IPS-18a (cell line): ENCODE measurements around the gene TMEM59L.
"Not testable (repeated sequence)": the region's sequence is repeated elsewhere in the genome, so short reads cannot be mapped to it uniquely, and the experiment has no call there.

Source experiments
- H3K27ac ChIP-seq: one replicate; pipeline ENCODE4 v1.5.1; 2013; ENCODE audit warnings: low read length
- H3K27me3 ChIP-seq: one replicate; pipeline ENCODE4 v1.6.1; 2013; ENCODE audit warnings: mild to moderate bottlenecking, low read length; ENCODE audit not compliant: control insufficient read depth, insufficient read depth
- H3K36me3 ChIP-seq: one replicate; pipeline ENCODE4 v1.6.1; 2013; ENCODE audit warnings: low read depth, low read length; ENCODE audit not compliant: control insufficient read depth
- H3K4me1 ChIP-seq: one replicate; pipeline ENCODE4 v1.6.1; 2013; ENCODE audit warnings: low read depth, low read length; ENCODE audit not compliant: control insufficient read depth
- H3K4me3 ChIP-seq: one replicate; pipeline ENCODE4 v1.5.1; 2013; ENCODE audit warnings: low read length
- H3K9ac ChIP-seq: one replicate; pipeline ENCODE4 v1.6.1; 2013; ENCODE audit warnings: mild to moderate bottlenecking, low read length, moderate library complexity
- H3K9me3 ChIP-seq: one replicate; pipeline ENCODE4 v1.6.1; 2013; ENCODE audit warnings: low read depth, low read length; ENCODE audit not compliant: control insufficient read depth

The TMEM59L gene

DNA sequence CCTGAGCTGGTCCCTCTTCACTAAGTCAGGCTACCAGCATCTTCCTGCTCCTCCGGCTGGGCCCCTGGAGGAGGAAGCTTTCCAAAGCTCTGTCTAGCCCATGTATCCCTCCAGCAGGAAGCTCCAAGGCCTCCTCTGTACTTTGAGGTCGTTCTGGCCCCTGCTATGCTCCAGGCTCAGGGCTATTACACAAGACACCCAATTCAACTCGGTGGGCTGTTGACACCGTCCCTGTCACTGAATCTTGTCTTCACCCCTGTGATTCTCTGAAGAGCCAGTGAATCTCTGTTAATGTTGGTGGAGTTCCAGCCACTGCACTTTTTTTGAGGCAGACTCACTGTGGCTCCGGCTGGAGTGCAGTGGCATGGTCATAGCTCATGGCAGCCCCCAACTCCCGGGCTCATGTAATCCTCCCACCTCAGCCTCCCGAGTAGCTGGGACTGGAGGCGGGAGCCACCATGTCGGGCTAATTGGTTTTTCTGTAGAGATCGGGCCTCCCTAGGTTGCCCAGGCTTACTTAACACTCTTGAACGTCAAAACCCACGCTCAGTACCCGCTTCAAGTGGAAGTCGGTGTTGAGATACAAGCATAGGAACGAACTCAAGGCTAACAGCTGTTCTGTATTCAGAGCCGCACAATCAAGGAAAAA lies 24.6 kb upstream of the TMEM59L start:
- Histone ChIP-seq H3K27me3 (no peaks in the 10 kb centered on the region), H3K4me3 (peak overlapping the region; percentile 94), H3K4me1 (peaks cover 11% of the 10 kb centered on the region), H3K27ac (no peak overlapping the region), H3K36me3 (no peaks in the 10 kb centered on the region), H3K9me3 (no peaks in the 10 kb centered on the region), H3K9ac (peak overlapping the region; percentile 84)

DNA sequence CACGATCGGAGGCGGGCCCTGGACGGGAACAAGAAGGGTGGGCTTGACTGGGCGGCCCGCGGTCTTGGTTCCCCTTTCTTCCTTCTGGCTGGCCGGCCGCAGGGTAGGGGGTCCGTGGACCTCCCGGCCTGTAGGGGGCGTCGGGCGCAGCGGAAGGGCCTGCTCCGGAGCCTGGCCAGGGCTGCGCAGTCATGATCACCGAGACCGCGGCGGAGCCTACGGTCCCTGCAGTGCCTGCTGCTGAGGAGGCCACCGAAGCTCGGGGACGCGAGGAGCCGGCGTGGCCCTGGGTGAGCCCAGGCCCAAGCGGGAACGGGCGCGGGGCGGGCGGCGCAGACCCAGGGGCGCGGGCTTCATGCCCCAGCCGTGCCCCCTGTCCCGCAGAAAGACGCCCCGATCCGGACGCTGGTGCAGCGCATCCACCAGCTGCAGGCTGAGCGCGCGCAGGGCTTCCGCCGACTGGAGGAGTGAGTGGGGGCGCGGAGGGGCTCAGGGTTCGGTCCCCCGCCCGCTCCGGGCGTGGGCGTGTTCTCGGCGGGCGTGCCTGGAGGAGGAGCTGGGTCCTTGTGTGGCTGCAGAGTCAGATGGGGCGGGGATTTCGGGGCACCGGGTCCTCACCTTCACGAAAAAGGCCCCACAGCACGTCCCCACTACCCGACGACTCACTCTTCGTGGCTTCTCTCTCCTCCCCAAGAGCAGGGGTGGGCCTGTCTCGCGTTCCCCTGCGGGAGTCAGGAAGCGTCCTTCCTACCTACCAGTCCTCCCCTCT lies 23.9 kb upstream of the TMEM59L start, which contains the start of gene REX1BD:
TSS of gene REX1BD (plus strand) at position 188 of the 769 bp plus-strand sequence. CDS start at position 192, 4 bp downstream.
- H3K4me3 ChIP-seq: peak within 1 kb of the TSS; percentile 94
- H3K9ac ChIP-seq: peak within 1 kb of the TSS; percentile 84
- no peaks in the 10 kb centered on the region for H3K36me3 ChIP-seq
- peaks cover 11% of the 10 kb centered on the region for H3K4me1 ChIP-seq
- H3K27me3 ChIP-seq: no peaks in the 10 kb centered on the region
- H3K9me3 ChIP-seq: no peaks in the 10 kb centered on the region
- H3K27ac ChIP-seq: peak within 1 kb of the TSS; percentile 79

DNA sequence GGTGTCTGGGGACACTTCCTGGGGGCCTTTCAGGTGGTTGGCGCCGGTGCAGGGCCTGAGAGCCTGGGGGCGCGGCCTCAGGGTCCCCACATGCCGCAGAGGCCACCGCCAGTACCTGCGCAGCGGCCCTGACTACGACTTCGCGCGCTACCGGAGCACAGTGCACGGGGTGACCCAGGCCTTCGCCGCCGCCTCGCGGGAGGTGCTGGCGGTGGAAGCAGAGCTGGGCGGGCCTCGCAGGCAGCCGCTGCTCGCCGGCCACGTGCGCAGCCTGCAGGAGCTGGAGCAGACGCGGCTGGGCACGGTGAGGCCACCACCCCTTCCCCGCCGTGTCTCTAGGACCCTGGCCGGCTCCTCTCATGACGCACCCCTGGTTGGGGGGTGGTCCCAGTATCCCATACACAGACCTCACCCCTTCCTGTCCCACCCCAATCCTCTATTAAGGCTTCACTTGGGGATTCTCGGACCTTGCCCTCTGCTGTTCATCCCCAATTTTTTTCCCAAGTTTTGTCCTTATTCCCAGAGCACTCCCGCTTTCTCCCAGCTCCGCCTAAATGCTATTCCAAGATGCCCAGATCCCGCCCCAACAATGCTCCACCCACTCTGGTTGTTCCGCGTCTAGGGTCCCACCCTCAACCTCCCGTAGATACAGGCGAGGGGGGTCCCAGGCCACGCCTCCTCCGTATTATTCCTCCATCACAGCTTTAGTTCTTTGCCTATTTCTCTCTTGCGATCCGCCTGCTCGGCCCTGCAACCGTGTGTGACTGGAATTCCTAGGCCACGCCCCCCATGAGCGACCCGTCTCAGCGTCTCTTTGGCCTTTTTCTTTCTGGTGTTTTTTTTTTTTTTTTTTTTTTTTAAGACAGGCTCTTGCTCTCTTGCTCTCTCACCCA lies 23.0 kb upstream of the TMEM59L start:
- Histone ChIP-seq H3K36me3 (no peaks in the 10 kb centered on the region), H3K9ac (peak overlapping the region; percentile 84), H3K9me3 (no peaks in the 10 kb centered on the region), H3K4me1 (peaks cover 13% of the 10 kb centered on the region), H3K27me3 (no peaks in the 10 kb centered on the region), H3K4me3 (peak overlapping the region; percentile 94), H3K27ac (peak overlapping the region; percentile 79)

DNA sequence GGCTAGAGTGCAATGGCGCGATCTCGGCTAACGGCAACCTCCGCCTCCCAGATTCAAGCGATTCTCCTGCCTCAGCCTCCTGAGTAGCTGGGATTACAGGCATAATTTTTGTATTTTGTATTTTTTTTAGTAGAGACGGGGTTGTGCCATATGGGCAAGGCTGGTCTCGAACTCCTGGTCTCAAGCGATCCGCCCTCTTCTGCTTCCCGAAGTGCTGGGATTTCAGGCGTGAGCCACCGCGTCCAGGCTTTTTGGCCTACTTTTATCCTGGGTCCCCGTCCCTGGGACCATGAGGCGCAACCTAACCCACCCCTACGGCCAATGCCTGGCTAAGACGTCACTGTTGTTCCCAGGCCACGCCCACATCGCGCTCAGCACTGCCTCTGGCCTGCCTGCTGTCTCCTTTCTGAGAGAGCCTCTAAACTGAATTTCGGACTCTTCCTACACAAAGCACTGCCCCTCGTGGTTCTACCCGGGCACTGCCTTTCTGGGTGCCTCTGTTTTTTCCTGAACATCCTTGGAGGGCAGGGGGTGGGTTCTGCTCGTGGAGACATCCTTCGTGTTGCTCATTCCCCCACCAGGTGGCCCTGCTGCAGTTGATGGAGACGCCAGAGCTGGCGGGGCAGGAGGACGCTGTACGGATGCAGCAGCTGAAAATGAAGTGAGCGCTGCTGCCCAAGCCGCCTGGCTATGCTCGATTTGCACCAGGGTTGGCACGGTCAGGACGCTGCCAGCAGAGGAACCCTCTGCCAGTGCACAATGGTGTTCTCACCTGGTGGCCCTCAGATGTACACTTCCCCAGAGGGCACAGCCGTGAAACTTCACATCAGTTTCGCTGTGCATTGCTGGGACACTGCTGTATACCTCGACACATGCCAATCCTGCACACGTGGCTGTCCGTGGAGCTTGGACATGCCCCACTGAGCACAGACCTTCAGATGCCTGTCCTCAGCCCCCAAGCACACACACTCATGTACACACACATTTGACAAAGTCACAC lies 22.1 kb upstream of the TMEM59L start:
- peak overlapping the region; percentile 84 for H3K9ac ChIP-seq
- peak overlapping the region; percentile 79 for H3K27ac ChIP-seq
- peaks cover 5% of the 10 kb centered on the region for H3K27me3 ChIP-seq
- no peaks in the 10 kb centered on the region for H3K9me3 ChIP-seq
- peaks cover 16% of the 10 kb centered on the region for H3K4me1 ChIP-seq
- H3K36me3 ChIP-seq: no peaks in the 10 kb centered on the region
- H3K4me3 ChIP-seq: peak overlapping the region; percentile 94

DNA sequence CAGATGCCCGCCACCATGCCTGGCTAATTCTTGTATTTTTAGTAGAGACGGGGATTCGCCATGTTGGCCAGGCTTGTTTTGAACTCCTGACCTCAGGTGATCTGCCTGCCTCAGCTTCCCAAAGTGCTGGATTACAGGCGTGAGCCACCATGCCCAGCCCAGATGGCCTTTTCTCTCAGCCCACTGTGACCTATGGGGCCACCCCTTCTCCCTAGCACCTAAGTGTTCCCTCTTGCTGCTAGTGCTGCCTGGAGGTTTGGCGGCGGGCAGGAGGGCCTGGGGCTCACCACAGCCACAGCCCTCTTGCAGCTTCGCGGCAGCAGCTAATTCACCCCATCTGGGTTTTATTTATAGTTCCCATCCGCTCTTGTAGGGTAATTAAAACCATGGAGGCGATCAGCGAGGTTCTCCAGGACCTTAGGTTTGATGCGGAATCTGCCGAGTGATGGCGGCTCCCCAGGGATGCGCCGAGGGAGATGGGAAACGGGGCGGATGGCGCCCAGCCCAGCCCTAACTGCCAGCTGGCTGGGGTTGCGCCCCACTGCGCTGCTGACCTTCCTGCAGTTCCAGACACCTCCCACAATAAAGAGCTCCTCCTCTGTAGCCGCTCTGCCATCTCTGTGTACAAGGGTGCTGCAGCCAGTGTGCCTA lies 20.8 kb upstream of the TMEM59L start:
- peaks cover 18% of the 10 kb centered on the region for H3K4me1 ChIP-seq
- H3K27me3 ChIP-seq: peaks cover 10% of the 10 kb centered on the region
- no peaks in the 10 kb centered on the region for H3K9me3 ChIP-seq
- H3K9ac ChIP-seq: no peak overlapping the region
- no peak overlapping the region for H3K4me3 ChIP-seq
- no peaks in the 10 kb centered on the region for H3K36me3 ChIP-seq
- H3K27ac ChIP-seq: no peak overlapping the region

DNA sequence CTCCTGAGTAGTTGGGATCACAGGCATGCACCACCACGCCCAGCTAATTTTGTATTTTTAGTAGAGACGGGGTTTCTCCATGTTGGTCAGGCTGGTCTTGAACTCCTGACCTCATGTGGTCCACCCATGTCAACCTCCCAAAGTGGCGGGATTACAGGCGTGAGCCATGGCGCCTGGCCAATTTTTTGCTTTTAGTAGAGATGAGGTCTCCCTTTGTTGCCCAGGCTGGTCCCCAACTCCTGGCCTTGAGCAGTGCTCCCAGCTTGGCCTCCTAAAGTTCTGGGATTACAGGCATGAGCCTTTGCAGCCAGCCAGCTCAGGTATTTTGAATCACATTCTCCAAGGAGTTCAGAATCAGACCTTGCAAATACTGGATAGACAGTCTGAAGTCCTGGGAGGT lies 19.9 kb upstream of the TMEM59L start:
- H3K4me3 ChIP-seq, H3K27me3 ChIP-seq, H3K9me3 ChIP-seq, H3K9ac ChIP-seq, H3K27ac ChIP-seq, H3K36me3 ChIP-seq: not testable (repeated sequence)
- H3K4me1 ChIP-seq: peaks cover 20% of the 10 kb centered on the region

DNA sequence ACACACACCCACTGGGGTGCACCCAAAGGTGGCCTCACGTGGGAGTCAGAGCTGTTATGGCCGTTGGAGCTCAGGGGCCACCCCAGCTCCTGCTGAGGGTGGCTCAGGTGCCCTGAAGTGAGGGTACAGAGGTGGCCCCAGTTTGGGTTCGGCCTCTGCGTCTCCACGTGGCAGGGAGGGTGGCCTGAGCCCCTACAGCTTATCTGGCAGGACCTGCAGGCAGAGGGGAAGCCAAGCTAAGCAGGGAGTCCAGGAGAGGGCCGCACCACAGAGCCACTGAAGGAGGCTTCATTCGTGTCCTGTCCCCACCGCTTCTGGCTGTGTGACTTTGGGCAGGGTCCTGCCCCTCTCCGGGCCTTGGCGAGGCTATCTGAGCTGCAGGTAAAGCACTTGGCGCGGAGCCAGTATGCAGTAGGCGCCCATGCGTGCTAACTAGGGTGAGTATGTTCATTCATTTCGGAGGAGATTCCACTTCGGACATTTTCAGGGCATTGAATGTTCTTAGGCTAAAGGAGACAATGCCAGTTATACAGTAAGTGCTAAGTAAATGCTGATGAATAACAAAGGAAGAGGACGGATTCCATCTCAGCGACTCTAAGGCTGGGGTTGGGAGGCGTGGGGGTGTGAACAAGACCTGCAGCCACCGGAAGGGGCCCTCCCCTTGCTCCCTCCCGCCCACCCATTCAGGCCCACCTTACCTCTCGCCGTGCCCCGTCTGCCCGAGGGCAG lies 19.1 kb upstream of the TMEM59L start:
- H3K4me1 ChIP-seq: peaks cover 14% of the 10 kb centered on the region
- no peaks in the 10 kb centered on the region for H3K36me3 ChIP-seq
- H3K9ac ChIP-seq: peak overlapping the region; percentile 58
- peaks cover 10% of the 10 kb centered on the region for H3K27me3 ChIP-seq
- H3K9me3 ChIP-seq: no peaks in the 10 kb centered on the region
- H3K27ac ChIP-seq: no peak overlapping the region
- H3K4me3 ChIP-seq: peak overlapping the region; percentile 59

DNA sequence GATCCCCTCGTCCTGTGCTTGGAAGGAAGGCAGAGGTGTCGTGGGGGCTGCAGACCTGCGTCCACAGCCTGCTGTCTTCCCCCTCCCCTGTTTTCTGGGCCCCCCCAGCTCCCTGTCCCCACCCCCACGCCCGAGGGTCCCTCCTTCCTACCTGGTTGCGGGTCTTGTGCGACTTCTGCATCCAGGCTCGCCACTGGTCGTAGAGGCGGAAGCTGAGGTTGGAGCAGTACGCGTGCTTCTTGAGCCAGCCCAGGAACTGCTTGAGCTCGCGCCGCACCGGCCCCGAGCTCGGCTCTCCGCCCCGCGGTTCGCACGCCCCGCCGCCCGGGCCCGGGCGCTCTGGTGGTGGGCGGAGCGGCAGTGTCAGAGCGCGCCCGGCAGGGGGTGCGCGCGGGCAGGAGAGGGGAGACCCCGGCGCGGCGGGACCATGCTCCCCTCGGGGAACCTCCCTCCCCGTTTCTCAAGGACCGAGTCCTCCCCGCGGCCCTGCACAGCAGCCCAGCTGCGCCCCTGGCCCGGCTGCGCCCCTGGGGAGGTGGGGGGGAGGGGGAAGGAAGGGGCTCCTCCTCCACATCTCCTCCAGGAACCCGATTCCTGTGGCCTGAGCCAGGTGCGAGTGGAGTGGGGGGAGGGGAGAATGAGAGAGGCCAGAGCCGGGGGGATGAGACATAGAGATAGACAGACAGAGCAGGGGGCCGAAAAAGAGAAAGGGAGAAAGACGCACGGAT lies 18.4 kb upstream of the TMEM59L start:
- peak overlapping the region; percentile 58 for H3K9ac ChIP-seq
- H3K36me3 ChIP-seq: no peaks in the 10 kb centered on the region
- H3K9me3 ChIP-seq: no peaks in the 10 kb centered on the region
- no peak overlapping the region for H3K27ac ChIP-seq
- peaks cover 14% of the 10 kb centered on the region for H3K27me3 ChIP-seq
- peak overlapping the region; percentile 59 for H3K4me3 ChIP-seq
- peaks cover 14% of the 10 kb centered on the region for H3K4me1 ChIP-seq

DNA sequence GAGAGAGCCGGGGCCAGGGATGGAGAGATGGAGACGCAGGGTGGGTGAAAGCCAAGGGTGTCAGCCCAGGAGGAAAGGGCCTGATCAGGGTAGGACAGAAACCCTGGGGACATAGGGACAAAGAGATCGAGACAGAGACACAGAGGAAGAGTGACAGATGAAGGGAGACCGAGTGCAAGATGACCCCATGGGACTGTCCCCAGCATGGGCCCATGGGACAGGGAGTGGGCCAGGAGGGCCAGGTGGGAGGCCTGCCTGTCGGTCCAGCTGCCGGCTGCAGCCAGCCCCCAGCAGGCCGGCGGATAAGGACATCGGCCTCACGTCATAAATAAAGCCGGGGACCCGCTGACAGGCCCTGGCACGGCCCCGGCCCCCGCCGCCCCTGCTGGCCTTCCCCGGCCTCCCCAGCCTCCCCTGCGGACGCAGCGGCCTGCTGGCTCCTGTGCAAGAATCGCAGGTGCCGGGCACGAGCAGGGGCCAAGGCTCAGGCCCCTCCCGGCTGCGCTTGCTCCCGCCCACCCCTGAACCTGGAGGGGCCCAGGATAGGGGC lies 17.8 kb upstream of the TMEM59L start:
- Histone ChIP-seq H3K4me3 (peak overlapping the region; percentile 59), H3K27me3 (peaks cover 20% of the 10 kb centered on the region), H3K9ac (peak overlapping the region; percentile 58), H3K9me3 (no peaks in the 10 kb centered on the region), H3K4me1 (peaks cover 14% of the 10 kb centered on the region), H3K27ac (no peak overlapping the region), H3K36me3 (no peaks in the 10 kb centered on the region)
